Tibial artery (tissue), 4 donors: ENCODE data around the gene CERS1.

Experiments
- DNase-seq, 2 donors: peaks; one replicate each; pipeline ENCODE4 v3.0.0-alpha.2; 2019
- H3K27ac ChIP-seq, 2 donors: fragments of 200-600 bp; sonication (generic) in 1 of 2; 1 replicate in 1 of 2; 2 replicates in 1 of 2; pipeline ENCODE4 v1.5.1; 2018 to 2019; ENCODE audit warnings: mild to moderate bottlenecking in 1 of 2
- H3K27me3 ChIP-seq, 2 donors: fragments of 200-600 bp; sonication (generic) in 1 of 2; one replicate each; pipeline versions ENCODE4 v1.5.1 to v1.6.0; 2016 to 2019
- H3K36me3 ChIP-seq, 3 donors: fragments of 200-600 bp; sonication (generic) in 2 of 3; one replicate each; pipeline ENCODE4 v1.5.1; 2016 to 2019; ENCODE audit warnings: mild to moderate bottlenecking in 2 of 3
- H3K4me1 ChIP-seq, 4 donors: fragments of 200-600 bp; sonication (generic) in 2 of 4; 1 replicate in 3 of 4; 2 replicates in 1 of 4; pipeline ENCODE4 v1.5.1; 2016 to 2019
- H3K4me3 ChIP-seq, 2 donors: fragments of 200-600 bp; sonication (generic) in 1 of 2; 1 replicate in 1 of 2; 2 replicates in 1 of 2; pipeline ENCODE4 v1.5.1; 2018 to 2019; ENCODE audit warnings: mild to moderate bottlenecking in 2 of 2
- H3K9me3 ChIP-seq, 3 donors: fragments of 200-600 bp; sonication (generic) in 1 of 3; one replicate each; pipeline ENCODE4 v1.5.1; 2016 to 2019
- CTCF ChIP-seq, 2 experiments: fragments of 200-600 bp in 1 of 2; fragments of 450-650 bp in 1 of 2; IDR thresholded peaks; one replicate each; pipeline ENCODE4 v1.5.1; 2017 to 2019; ENCODE audit warnings: antibody characterized with exemption in 2 of 2, mild to moderate bottlenecking in 1 of 2, moderate library complexity in 1 of 2
- intact Hi-C: fragments of 100-400 bp; cut with DNase I; formaldehyde crosslinking; loops from one replicate; pipeline ENCODE4 v1.15.0; 2023; ENCODE audit warnings: low total_unique reads

Gene CERS1

GRCh38 chr19:18861235-18861634 lies 34.7 kb downstream of the CERS1 start:
- Histone ChIP-seq H3K4me1 (no peaks in the 10 kb centered on the region), H3K36me3 (peaks cover 97 to 100% (median 100%) of the 10 kb centered on the region in 3 donors), H3K27ac (no peak overlapping the region), H3K9me3 (no peaks in the 10 kb centered on the region), H3K4me3 (no peak overlapping the region), H3K27me3 (no peaks in the 10 kb centered on the region)
- intact Hi-C loops: no loop called here
- no peak for TF ChIP-seq CTCF (IDR thresholded peaks at IDR 0.05)
- no peak for DNase-seq

GRCh38 chr19:18860725-18861124 lies 35.2 kb downstream of the CERS1 start:
- peaks cover 97 to 100% (median 100%) of the 10 kb centered on the region in 3 donors for H3K36me3 ChIP-seq
- intact Hi-C loops: no loop called here

GRCh38 chr19:18860302-18860700 lies 35.7 kb downstream of the CERS1 start:
- H3K27me3 ChIP-seq: no peaks in the 10 kb centered on the region
- no peak overlapping the region for H3K4me3 ChIP-seq
- H3K4me1 ChIP-seq: no peaks in the 10 kb centered on the region
- no peak for TF ChIP-seq CTCF (IDR thresholded peaks at IDR 0.05)
- H3K27ac ChIP-seq: no peak overlapping the region
- no peak for DNase-seq
- peaks cover 97 to 100% (median 100%) of the 10 kb centered on the region in 3 donors for H3K36me3 ChIP-seq
- no peaks in the 10 kb centered on the region for H3K9me3 ChIP-seq
- intact Hi-C loops: no loop called here

More at GRCh38 chr19:18860725-18861124, 35.2 kb downstream of the CERS1 start:
- TF ChIP-seq CTCF (IDR thresholded peaks at IDR 0.05): no peak
- no peak overlapping the region for H3K4me3 ChIP-seq
- no peak overlapping the region for H3K27ac ChIP-seq
- no peaks in the 10 kb centered on the region for H3K27me3 ChIP-seq
- no peaks in the 10 kb centered on the region for H3K4me1 ChIP-seq
- H3K9me3 ChIP-seq: no peaks in the 10 kb centered on the region
- no peak for DNase-seq

GRCh38 chr19:18859676-18860301 lies 36.2 kb downstream of the CERS1 start:
- Histone ChIP-seq H3K27ac (no peak overlapping the region), H3K27me3 (no peaks in the 10 kb centered on the region), H3K36me3 (peaks cover 97 to 100% (median 100%) of the 10 kb centered on the region in 3 donors), H3K4me3 (no peak overlapping the region), H3K9me3 (no peaks in the 10 kb centered on the region), H3K4me1 (no peaks in the 10 kb centered on the region)
- DNase-seq: no peak
- TF ChIP-seq CTCF (IDR thresholded peaks at IDR 0.05): no peak
- intact Hi-C loops: no loop called here

GRCh38 chr19:18858906-18859646 lies 36.9 kb downstream of the CERS1 start:
- Histone ChIP-seq H3K27me3 (no peaks in the 10 kb centered on the region), H3K36me3 (peaks cover 100% of the 10 kb centered on the region in 3 donors), H3K9me3 (no peaks in the 10 kb centered on the region), H3K4me3 (no peak overlapping the region), H3K27ac (no peak overlapping the region), H3K4me1 (no peaks in the 10 kb centered on the region)
- DNase-seq: no peak
- no peak for TF ChIP-seq CTCF (IDR thresholded peaks at IDR 0.05)
- intact Hi-C loops: no loop called here
